Measurements from ENCODE around the gene LILRA2.

DNA sequence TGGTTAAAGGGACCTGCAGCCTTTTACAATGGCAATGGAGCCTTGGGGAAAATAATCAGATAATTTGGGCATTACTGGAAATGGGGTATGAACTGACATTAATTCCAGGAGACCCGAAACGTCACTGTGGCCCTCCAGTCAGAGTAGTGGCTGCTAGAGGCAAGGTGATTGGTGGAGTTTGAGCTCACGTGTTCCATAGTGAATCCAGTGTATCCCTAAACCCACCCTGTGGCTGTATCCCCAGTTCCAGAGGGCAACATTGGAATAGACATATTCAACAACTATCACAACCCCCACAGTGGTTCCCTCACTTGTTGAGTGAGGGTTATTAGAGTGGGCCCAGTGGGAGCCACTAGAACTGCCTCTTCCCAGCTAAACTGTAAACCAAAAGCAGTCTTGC is 3.3 kb upstream of the LILRA2 start:
- TF ChIP-seq EZH2 (IDR thresholded peaks at IDR 0.05): no peak
- TF ChIP-seq, protein P1, sequence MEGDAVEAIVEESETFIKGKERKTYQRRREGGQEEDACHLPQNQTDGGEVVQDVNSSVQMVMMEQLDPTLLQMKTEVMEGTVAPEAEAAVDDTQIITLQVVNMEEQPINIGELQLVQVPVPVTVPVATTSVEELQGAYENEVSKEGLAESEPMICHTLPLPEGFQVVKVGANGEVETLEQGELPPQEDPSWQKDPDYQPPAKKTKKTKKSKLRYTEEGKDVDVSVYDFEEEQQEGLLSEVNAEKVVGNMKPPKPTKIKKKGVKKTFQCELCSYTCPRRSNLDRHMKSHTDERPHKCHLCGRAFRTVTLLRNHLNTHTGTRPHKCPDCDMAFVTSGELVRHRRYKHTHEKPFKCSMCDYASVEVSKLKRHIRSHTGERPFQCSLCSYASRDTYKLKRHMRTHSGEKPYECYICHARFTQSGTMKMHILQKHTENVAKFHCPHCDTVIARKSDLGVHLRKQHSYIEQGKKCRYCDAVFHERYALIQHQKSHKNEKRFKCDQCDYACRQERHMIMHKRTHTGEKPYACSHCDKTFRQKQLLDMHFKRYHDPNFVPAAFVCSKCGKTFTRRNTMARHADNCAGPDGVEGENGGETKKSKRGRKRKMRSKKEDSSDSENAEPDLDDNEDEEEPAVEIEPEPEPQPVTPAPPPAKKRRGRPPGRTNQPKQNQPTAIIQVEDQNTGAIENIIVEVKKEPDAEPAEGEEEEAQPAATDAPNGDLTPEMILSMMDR (IDR thresholded peaks at IDR 0.05): no peak
- TF ChIP-seq EZH2phosphoT487 (IDR thresholded peaks at IDR 0.05): no peak
